KMS-11 (cell line): ENCODE results near the gene FOXN3.

ENCODE experiments used
- H2AFZ ChIP-seq: fragments of 200-600 bp; sonication (generic); 2 replicates; pipeline ENCODE4 v1.6.1; 2016; ENCODE audit warnings: antibody characterized with exemption, mixed run types, low read depth
- H3K27ac ChIP-seq: fragments of 200-600 bp; sonication (generic); 2 replicates; pipeline ENCODE4 v1.6.1; 2016; ENCODE audit warnings: mild to moderate bottlenecking, mixed run types
- H3K27me3 ChIP-seq: fragments of 200-600 bp; sonication (generic); 2 replicates; pipeline ENCODE4 v1.6.1; 2017; ENCODE audit warnings: mild to moderate bottlenecking, low read depth, mixed run types, moderate library complexity; ENCODE audit not compliant: insufficient read depth
- H3K36me3 ChIP-seq: fragments of 200-600 bp; sonication (generic); 2 replicates; pipeline ENCODE4 v1.6.1; 2017; ENCODE audit warnings: mild to moderate bottlenecking, mixed run types; ENCODE audit not compliant: insufficient read depth
- H3K4me1 ChIP-seq: fragments of 200-600 bp; sonication (generic); 2 replicates; pipeline ENCODE4 v1.6.1; 2016; ENCODE audit warnings: mild to moderate bottlenecking, low read depth, mixed run types; ENCODE audit not compliant: poor library complexity, severe bottlenecking
- H3K4me2 ChIP-seq: fragments of 200-600 bp; sonication (generic); 2 replicates; pipeline ENCODE4 v1.7.0; 2016; ENCODE audit warnings: mild to moderate bottlenecking, mixed run types
- H3K4me3 ChIP-seq: fragments of 200-600 bp; sonication (generic); IDR thresholded peaks from 2 replicates; pipeline ENCODE4 v1.6.1; 2017; ENCODE audit warnings: low read depth, low read length, mixed read lengths; ENCODE audit not compliant: insufficient read depth
- H3K79me2 ChIP-seq: fragments of 200-600 bp; sonication (generic); 2 replicates; pipeline ENCODE4 v1.6.1; 2016; ENCODE audit warnings: low read depth, mixed run types; ENCODE audit not compliant: insufficient read depth
- H3K9ac ChIP-seq: fragments of 200-600 bp; sonication (generic); 2 replicates; pipeline ENCODE4 v1.6.1; 2016; ENCODE audit warnings: mild to moderate bottlenecking, mixed run types
- H4K20me1 ChIP-seq: fragments of 200-600 bp; sonication (generic); 2 replicates; pipeline ENCODE4 v1.6.1; 2016; ENCODE audit warnings: mild to moderate bottlenecking, mixed run types; ENCODE audit not compliant: insufficient read depth
- CTCF ChIP-seq: fragments of 200-600 bp; sonication (generic); conservative IDR thresholded peaks from 2 replicates; pipeline ENCODE4 v1.6.1; 2017; ENCODE audit warnings: low read depth, mild to moderate bottlenecking, antibody characterized with exemption, low read length, moderate library complexity, mixed read lengths

FOXN3 gene

GRCh38 chr14:89292579-89293313 is 124.3 kb downstream of the FOXN3 start:
- TF ChIP-seq CTCF: no peak
- Histone ChIP-seq H3K27me3 (no peaks in the 10 kb centered on the region), H3K27ac (no peak overlapping the region), H3K4me2 (no peak overlapping the region), H4K20me1 (no peaks in the 10 kb centered on the region), H2AFZ (no peak overlapping the region), H3K4me1 (no peaks in the 10 kb centered on the region), H3K36me3 (no peaks in the 10 kb centered on the region), H3K4me3 (no peak overlapping the region), H3K79me2 (no peaks in the 10 kb centered on the region), H3K9ac (no peak overlapping the region)

- Histone ChIP-seq H3K36me3 (no peaks in the 10 kb centered on the region), H3K4me3 (no peak overlapping the region), H3K4me2 (no peak overlapping the region), H3K27ac (no peak overlapping the region), H4K20me1 (no peaks in the 10 kb centered on the region), H3K4me1 (no peaks in the 10 kb centered on the region), H3K9ac (no peak overlapping the region), H3K79me2 (no peaks in the 10 kb centered on the region), H3K27me3 (no peaks in the 10 kb centered on the region), H2AFZ (no peak overlapping the region)
- TF ChIP-seq CTCF: no peak
These were observed 125.6 kb downstream of the FOXN3 start for GRCh38 chr14:89291351-89291940.

GRCh38 chr14:89290813-89291212 is 126.2 kb downstream of the FOXN3 start:
- Histone ChIP-seq H3K4me3 (no peak overlapping the region), H3K4me1 (no peaks in the 10 kb centered on the region), H3K9ac (no peak overlapping the region), H3K27me3 (no peaks in the 10 kb centered on the region), H4K20me1 (no peaks in the 10 kb centered on the region), H3K27ac (no peak overlapping the region), H2AFZ (no peak overlapping the region), H3K79me2 (no peaks in the 10 kb centered on the region), H3K4me2 (no peak overlapping the region), H3K36me3 (no peaks in the 10 kb centered on the region)
- TF ChIP-seq CTCF: no peak

GRCh38 chr14:89289477-89289876 is 127.6 kb downstream of the FOXN3 start:
- no peak overlapping the region for H2AFZ ChIP-seq
- no peak overlapping the region for H3K4me2 ChIP-seq
- TF ChIP-seq CTCF: no peak
- no peaks in the 10 kb centered on the region for H4K20me1 ChIP-seq
- no peaks in the 10 kb centered on the region for H3K4me1 ChIP-seq
- no peak overlapping the region for H3K9ac ChIP-seq
- H3K36me3 ChIP-seq: no peaks in the 10 kb centered on the region
- H3K4me3 ChIP-seq: no peak overlapping the region
- H3K79me2 ChIP-seq: no peaks in the 10 kb centered on the region
- H3K27me3 ChIP-seq: no peaks in the 10 kb centered on the region
- H3K27ac ChIP-seq: no peak overlapping the region
